Measurements from ENCODE around the gene FAM20A. TPM values are rescaled to one million over a fixed set of nuclear protein-coding genes. Genes with fewer than 3 reads are reported as not detected.

FAM20A gene
- total and polyA plus RNA-seq, 2 of the 8 experiments (the other 6 are each of a cell fraction or from before 2014, with no cell fraction given), result 3.6 to 11.9 TPM

- H3K4me3 ChIP-seq (ENCODE audit: extremely low read depth in 1 of 4, insufficient read depth in 2 of 4, low read depth in 3 of 4, low read length in 4 of 4), result no peak overlapping the region
- H3K9me3 ChIP-seq (ENCODE audit: insufficient read depth in 2 of 2, low read depth in 1 of 2, low read length in 1 of 2), result peaks cover 0 to 5% of the 10 kb centered on the region in 2 experiments; a peak in 1 of 4 replicates
- whole genome bisulfite sequencing, 2 experiments (ENCODE audit: extremely low coverage in 1 of 2, insufficient coverage in 1 of 2, insufficient read length in 1 of 2, insufficient replicate concordance in 2 of 2, low coverage in 1 of 2, low lambda C conversion rate in 2 of 2, missing lambda C conversion rate in 1 of 2), result 85% methylated on average over 7 of the region's 7 CpGs; no CpG with 5 or more reads in 1 of the 2 experiments
- no peak overlapping the region for H2BK20ac ChIP-seq (ENCODE audit: low read length)
- no peaks in the 10 kb centered on the region for H3K4me1 ChIP-seq (replicated peaks in 1 of 4; ENCODE audit: control insufficient read depth in 3 of 4, insufficient read depth in 4 of 4, low read length in 3 of 4)
- H2BK5ac ChIP-seq (ENCODE audit: low read depth, low read length), result no peak overlapping the region
- CTCF ChIA-PET (ENCODE audit: partially characterized antibody), result interaction anchor here (0.9 to 2.1 kb wide), 7 partner anchors 12 to 299 kb away, joined by 3 to 6 read pairs (median 3); no protein-coding TSS in a partner anchor
- no peaks in the 10 kb centered on the region for H3K36me3 ChIP-seq (ENCODE audit: control insufficient read depth in 2 of 4, insufficient read depth in 4 of 4, low read length in 3 of 4)
- no peak overlapping the region for H3K4ac ChIP-seq (replicated peaks; ENCODE audit: insufficient read length, low read depth, low read length)
- no peaks in the 10 kb centered on the region for H3K79me1 ChIP-seq (ENCODE audit: low read depth, low read length)
- FAIRE-seq, result no peak
- H3K27me3 ChIP-seq (replicated peaks in 1 of 4; ENCODE audit: control insufficient read depth in 3 of 4, extremely low read depth in 1 of 4, insufficient read depth in 3 of 4, low read length in 3 of 4), result no peaks in the 10 kb centered on the region
- H3K18ac ChIP-seq (ENCODE audit: extremely low read depth, low read length), result no peak overlapping the region
- no peak overlapping the region for H2AFZ ChIP-seq (ENCODE audit: low read length)
- H3K14ac ChIP-seq (ENCODE audit: insufficient read length), result no peak overlapping the region
- H3K9ac ChIP-seq (replicated peaks in 1 of 4; ENCODE audit: extremely low read depth in 1 of 4, low read depth in 3 of 4, low read length in 3 of 4), result no peak overlapping the region; a peak in 1 of 7 replicates
- H2BK12ac ChIP-seq (ENCODE audit: low read depth, low read length), result no peak overlapping the region
- no peak overlapping the region for H2BK15ac ChIP-seq (ENCODE audit: low read length)
- no peak overlapping the region for H3K27ac ChIP-seq (ENCODE audit: low read depth, low read length)
- H3K56ac ChIP-seq (replicated peaks; ENCODE audit: insufficient read length, low read depth, low read length), result no peak overlapping the region
- H2AK5ac ChIP-seq (ENCODE audit: low read depth, low read length), result no peak overlapping the region
- POLR2A ChIA-PET (ENCODE audit: partially characterized antibody), result interaction anchor here (0.7 kb wide), 1 partner anchor 13 kb away, joined by 4 read pairs; the partner anchor contains the start of gene PRKAR1A
- no peak overlapping the region for H4K91ac ChIP-seq (replicated peaks; ENCODE audit: insufficient read length, low read length)
- no peak overlapping the region for H4K8ac ChIP-seq (ENCODE audit: extremely low read depth, insufficient read depth, low read length)
- H3K23me2 ChIP-seq (ENCODE audit: low read depth, low read length), result no peaks in the 10 kb centered on the region
- no peak overlapping the region for H3K23ac ChIP-seq (ENCODE audit: insufficient read length)
- no peaks in the 10 kb centered on the region for H3K79me2 ChIP-seq (ENCODE audit: control insufficient read depth in 1 of 2, insufficient read depth in 2 of 2, low read length in 2 of 2)
- H4K5ac ChIP-seq (ENCODE audit: insufficient read length, low read depth, low read length), result no peak overlapping the region
- DNase-seq (ENCODE audit: low read depth in 1 of 2, low spot score in 2 of 2), result no peak
- H4K20me1 ChIP-seq (replicated peaks in 1 of 2; ENCODE audit: control insufficient read depth in 1 of 2, insufficient read depth in 2 of 2, low read length in 2 of 2), result no peaks in the 10 kb centered on the region
- H3K4me2 ChIP-seq (ENCODE audit: insufficient read depth in 1 of 2, low read depth in 2 of 2, low read length in 2 of 2), result no peak overlapping the region
- H2BK120ac ChIP-seq (replicated peaks; ENCODE audit: low read depth, low read length), result no peak overlapping the region
- TF ChIP-seq KDM4A (IDR thresholded peaks at IDR 0.05; ENCODE audit: low read depth, low read length, severe bottlenecking) (no peak), TEAD4 (IDR thresholded peaks at IDR 0.05; ENCODE audit: low read depth, low read length) (no peak)
Measured at GRCh38 chr17:68498479-68499326, 102.5 kb downstream of the FAM20A start.
